HEK293 (cell line): ENCODE results near the gene CCDC85C.

Experiments
- CTCF ChIA-PET: fragments of 350-600 bp; formaldehyde crosslinking; extraction: SDS; loops from one replicate; lab custom pipeline; 2021; ENCODE audit warnings: antibody characterized with exemption; lab: Yijun Ruan, JAX
- POLR2A ChIA-PET: fragments of 300-600 bp; formaldehyde crosslinking; extraction: SDS; loops from one replicate; lab custom pipeline; 2020; ENCODE audit warnings: antibody characterized with exemption, inconsistent platforms; lab: Yijun Ruan, JAX
- H3K27ac ChIP-seq: fragments of 200-500 bp; sonication (Bioruptor generic); 2 replicates; pipeline ENCODE4 v1.5.1; 2014; ENCODE audit warnings: low read depth, low read length, control low read depth, inconsistent platforms; ENCODE audit errors: extremely low read depth
- H3K36me3 ChIP-seq, 2 experiments: fragments of 200-500 bp in 1 of 2; sonication (Bioruptor generic) in 1 of 2; 1 replicate in 1 of 2; 2 replicates in 1 of 2; pipeline ENCODE4 v1.5.1; 2014 to 2017; ENCODE audit warnings: inconsistent platforms in 2 of 2, low read length in 2 of 2; ENCODE audit not compliant: control insufficient read depth in 2 of 2, insufficient read depth in 1 of 2
- H3K4me1 ChIP-seq: fragments of 200-500 bp; sonication (Bioruptor generic); 2 replicates; pipeline ENCODE4 v1.5.1; 2014; ENCODE audit warnings: mild to moderate bottlenecking, low read length, inconsistent platforms; ENCODE audit not compliant: control insufficient read depth, insufficient read depth
- H3K4me3 ChIP-seq: 2 replicates; pipeline ENCODE4 v1.5.1; 2011; ENCODE audit warnings: low read depth, mild to moderate bottlenecking, control low read depth, low read length, moderate library complexity
- H3K9me3 ChIP-seq: fragments of 200-500 bp; sonication (Bioruptor generic); 2 replicates; pipeline ENCODE4 v1.5.1; 2014; ENCODE audit warnings: low read depth, low read length, inconsistent platforms; ENCODE audit not compliant: control insufficient read depth, insufficient read depth
- SALL2 ChIP-seq: fragments of 450-650 bp; formaldehyde crosslinking; IDR thresholded peaks from 2 replicates; pipeline ENCODE4 v1.5.0; 2017; ENCODE audit warnings: missing biosample characterization, mild to moderate bottlenecking, missing genetic modification characterization, borderline replicate concordance
- ZBTB8A ChIP-seq: fragments of 450-650 bp; formaldehyde crosslinking; IDR thresholded peaks from 2 replicates; pipeline ENCODE4 v1.5.1; 2016; ENCODE audit warnings: missing biosample characterization, missing genetic modification characterization
- ZNF121 ChIP-seq: fragments of 450-650 bp; formaldehyde crosslinking; IDR thresholded peaks from 2 replicates; pipeline ENCODE4 v1.5.1; 2016; ENCODE audit warnings: missing biosample characterization, missing genetic modification characterization
- ZNF132 ChIP-seq: fragments of 450-650 bp; formaldehyde crosslinking; IDR thresholded peaks from 2 replicates; pipeline ENCODE4 v1.5.1; 2017; ENCODE audit warnings: missing biosample characterization, missing genetic modification characterization, borderline replicate concordance
- ZNF16 ChIP-seq: fragments of 450-650 bp; formaldehyde crosslinking; IDR thresholded peaks from 2 replicates; pipeline ENCODE4 v1.5.1; 2016; ENCODE audit warnings: low read depth, missing biosample characterization, missing genetic modification characterization
- ZNF266 ChIP-seq: fragments of 450-650 bp; formaldehyde crosslinking; IDR thresholded peaks from 2 replicates; pipeline ENCODE4 v1.5.1; 2016; ENCODE audit warnings: missing biosample characterization, missing genetic modification characterization, low read depth
- ZNF416 ChIP-seq: fragments of 450-650 bp; formaldehyde crosslinking; IDR thresholded peaks from 2 replicates; pipeline ENCODE4 v1.5.1; 2016; ENCODE audit warnings: missing biosample characterization, missing genetic modification characterization
- ZNF48 ChIP-seq: fragments of 450-650 bp; formaldehyde crosslinking; IDR thresholded peaks from 2 replicates; pipeline ENCODE4 v1.5.1; 2016; ENCODE audit warnings: missing biosample characterization, missing genetic modification characterization
- ZNF530 ChIP-seq: fragments of 450-650 bp; formaldehyde crosslinking; IDR thresholded peaks from 2 replicates; pipeline ENCODE4 v1.5.1; 2016; ENCODE audit warnings: low read depth, missing biosample characterization, missing genetic modification characterization
- ZNF560 ChIP-seq: fragments of 450-650 bp; formaldehyde crosslinking; IDR thresholded peaks from 2 replicates; pipeline ENCODE4 v1.5.1; 2017; ENCODE audit warnings: missing biosample characterization, missing genetic modification characterization, borderline replicate concordance
- ZNF639 ChIP-seq: fragments of 450-650 bp; formaldehyde crosslinking; IDR thresholded peaks from 2 replicates; pipeline ENCODE4 v1.5.1; 2016; ENCODE audit warnings: missing biosample characterization, missing genetic modification characterization
- ZNF654 ChIP-seq: fragments of 450-650 bp; formaldehyde crosslinking; IDR thresholded peaks from 2 replicates; pipeline ENCODE4 v1.5.1; 2016; ENCODE audit warnings: low read depth, missing biosample characterization, missing genetic modification characterization
- ZNF692 ChIP-seq: fragments of 450-650 bp; formaldehyde crosslinking; IDR thresholded peaks from 2 replicates; pipeline ENCODE4 v1.5.1; 2016; ENCODE audit warnings: missing biosample characterization, missing genetic modification characterization
- TF ChIP-seq, protein P1 (sequence below): fragments of 450-650 bp; formaldehyde crosslinking; conservative IDR thresholded peaks from 2 replicates; pipeline ENCODE4 v1.5.1; 2016; ENCODE audit warnings: low read depth, missing biosample characterization, missing genetic modification characterization
- TF ChIP-seq, protein P2 (sequence below): fragments of 450-650 bp; formaldehyde crosslinking; IDR thresholded peaks from 2 replicates; pipeline ENCODE4 v1.5.1; 2016; ENCODE audit warnings: missing biosample characterization, missing genetic modification characterization

The CCDC85C gene

GRCh38 chr14:99600232-99600888, 3.6 kb downstream of the CCDC85C start (continued):
- no peak for TF ChIP-seq ZNF530 (tag by site-specific recombination)
- TF ChIP-seq ZNF266 (tag by site-specific recombination): no peak
- TF ChIP-seq ZNF654 (tag by site-specific recombination): no peak

- H3K27ac ChIP-seq: no peak overlapping the region
- ChIA-PET POLR2A (interaction anchor here (0.9 kb wide), 1 partner anchor 25 kb away, joined by 3 read pairs; no protein-coding TSS in a partner anchor), CTCF (interaction anchor here (2.0 kb wide), 1 partner anchor 24 kb away, joined by 6 read pairs; no protein-coding TSS in a partner anchor)
- peaks cover 0 to 4% of the 10 kb centered on the region in 2 experiments; a peak in 1 of 3 replicates for H3K36me3 ChIP-seq
- TF ChIP-seq ZNF16 (tag by site-specific recombination): no peak
- no peak for TF ChIP-seq ZNF48 (tag by site-specific recombination)
- TF ChIP-seq, protein P1, sequence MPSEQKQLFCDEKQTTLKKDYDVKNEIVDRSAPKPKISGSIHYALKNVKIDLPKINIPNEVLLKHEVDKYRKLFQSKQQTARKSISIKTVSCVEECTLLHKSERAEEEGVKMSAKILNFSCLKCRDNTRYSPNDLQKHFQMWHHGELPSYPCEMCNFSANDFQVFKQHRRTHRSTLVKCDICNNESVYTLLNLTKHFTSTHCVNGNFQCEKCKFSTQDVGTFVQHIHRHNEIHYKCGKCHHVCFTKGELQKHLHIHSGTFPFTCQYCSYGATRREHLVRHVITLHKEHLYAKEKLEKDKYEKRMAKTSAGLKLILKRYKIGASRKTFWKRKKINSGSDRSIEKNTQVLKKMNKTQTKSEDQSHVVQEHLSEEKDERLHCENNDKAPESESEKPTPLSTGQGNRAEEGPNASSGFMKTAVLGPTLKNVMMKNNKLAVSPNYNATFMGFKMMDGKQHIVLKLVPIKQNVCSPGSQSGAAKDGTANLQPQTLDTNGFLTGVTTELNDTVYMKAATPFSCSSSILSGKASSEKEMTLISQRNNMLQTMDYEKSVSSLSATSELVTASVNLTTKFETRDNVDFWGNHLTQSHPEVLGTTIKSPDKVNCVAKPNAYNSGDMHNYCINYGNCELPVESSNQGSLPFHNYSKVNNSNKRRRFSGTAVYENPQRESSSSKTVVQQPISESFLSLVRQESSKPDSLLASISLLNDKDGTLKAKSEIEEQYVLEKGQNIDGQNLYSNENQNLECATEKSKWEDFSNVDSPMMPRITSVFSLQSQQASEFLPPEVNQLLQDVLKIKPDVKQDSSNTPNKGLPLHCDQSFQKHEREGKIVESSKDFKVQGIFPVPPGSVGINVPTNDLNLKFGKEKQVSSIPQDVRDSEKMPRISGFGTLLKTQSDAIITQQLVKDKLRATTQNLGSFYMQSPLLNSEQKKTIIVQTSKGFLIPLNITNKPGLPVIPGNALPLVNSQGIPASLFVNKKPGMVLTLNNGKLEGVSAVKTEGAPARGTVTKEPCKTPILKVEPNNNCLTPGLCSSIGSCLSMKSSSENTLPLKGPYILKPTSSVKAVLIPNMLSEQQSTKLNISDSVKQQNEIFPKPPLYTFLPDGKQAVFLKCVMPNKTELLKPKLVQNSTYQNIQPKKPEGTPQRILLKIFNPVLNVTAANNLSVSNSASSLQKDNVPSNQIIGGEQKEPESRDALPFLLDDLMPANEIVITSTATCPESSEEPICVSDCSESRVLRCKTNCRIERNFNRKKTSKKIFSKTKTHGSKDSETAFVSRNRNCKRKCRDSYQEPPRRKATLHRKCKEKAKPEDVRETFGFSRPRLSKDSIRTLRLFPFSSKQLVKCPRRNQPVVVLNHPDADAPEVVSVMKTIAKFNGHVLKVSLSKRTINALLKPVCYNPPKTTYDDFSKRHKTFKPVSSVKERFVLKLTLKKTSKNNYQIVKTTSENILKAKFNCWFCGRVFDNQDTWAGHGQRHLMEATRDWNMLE: no peak
- no peak for TF ChIP-seq SALL2 (tag by site-specific recombination)
- TF ChIP-seq ZNF639 (tag by site-specific recombination): no peak
- TF ChIP-seq, protein P2, sequence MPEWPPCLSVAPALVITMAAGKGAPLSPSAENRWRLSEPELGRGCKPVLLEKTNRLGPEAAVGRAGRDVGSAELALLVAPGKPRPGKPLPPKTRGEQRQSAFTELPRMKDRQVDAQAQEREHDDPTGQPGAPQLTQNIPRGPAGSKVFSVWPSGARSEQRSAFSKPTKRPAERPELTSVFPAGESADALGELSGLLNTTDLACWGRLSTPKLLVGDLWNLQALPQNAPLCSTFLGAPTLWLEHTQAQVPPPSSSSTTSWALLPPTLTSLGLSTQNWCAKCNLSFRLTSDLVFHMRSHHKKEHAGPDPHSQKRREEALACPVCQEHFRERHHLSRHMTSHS (tag by site-specific recombination): no peak
- no peak for TF ChIP-seq ZNF560 (tag by site-specific recombination)
- peak; percentile 88 for TF ChIP-seq ZNF121 (tag by site-specific recombination)
- 0 out of 2 replicates have a peak, but pooled peaks have one; percentile 33 for TF ChIP-seq ZBTB8A (tag by site-specific recombination)
- no peak for TF ChIP-seq ZNF132 (tag by site-specific recombination)
- no peak for TF ChIP-seq ZNF692
- no peak for TF ChIP-seq ZNF416 (tag by site-specific recombination)
- peaks cover 10% of the 10 kb centered on the region for H3K4me1 ChIP-seq
- H3K9me3 ChIP-seq: no peaks in the 10 kb centered on the region
- no peak overlapping the region for H3K4me3 ChIP-seq
Measured at GRCh38 chr14:99599393-99599792, 4.6 kb downstream of the CCDC85C start.
